ENCODE measurements around the gene TCHHL1. TPM values are rescaled to one million over a fixed set of nuclear protein-coding genes. Genes with fewer than 3 reads are reported as not detected.
"Not testable (repeated sequence)": the region's sequence is repeated elsewhere in the genome, so short reads cannot be mapped to it uniquely, and the experiment has no call there.

The TCHHL1 gene
- total and polyA plus RNA-seq, 2 donors from 2014 or later: not detected

GRCh38 chr1:152096931-152097330 lies 8.1 kb upstream of the TCHHL1 start:
- no peak overlapping the region for H3K4me3 ChIP-seq (ENCODE audit: low read length in 3 of 3)
- H3K36me3 ChIP-seq (ENCODE audit: control insufficient read depth in 2 of 3, insufficient read depth in 3 of 3, low read length in 3 of 3): no peaks in the 10 kb centered on the region
- DNase-seq: no peak
- FAIRE-seq: no peak
- no peak overlapping the region for H3K27ac ChIP-seq (ENCODE audit: low read depth in 2 of 2, low read length in 2 of 2)
- H3K4me1 ChIP-seq (ENCODE audit: control insufficient read depth in 2 of 3, insufficient read depth in 2 of 3, low read depth in 1 of 3, low read length in 3 of 3): no peaks in the 10 kb centered on the region
- TF ChIP-seq CTCF (IDR thresholded peaks at IDR 0.05; ENCODE audit: borderline replicate concordance, extremely low read depth, insufficient read depth): no peak
- intact Hi-C loops (cut with DNase I): no loop called here
- no peak overlapping the region for H3K9ac ChIP-seq (ENCODE audit: low read length in 3 of 3)
- no peaks in the 10 kb centered on the region for H3K27me3 ChIP-seq (ENCODE audit: control insufficient read depth, insufficient read depth, low read length)
- no peaks in the 10 kb centered on the region for H3K9me3 ChIP-seq (ENCODE audit: control insufficient read depth in 2 of 3, insufficient read depth in 1 of 3, low read length in 3 of 3)

GRCh38 chr1:152086760-152087159 lies 2.1 kb downstream of the TCHHL1 start:
- no peaks in the 10 kb centered on the region for H3K27me3 ChIP-seq (ENCODE audit: control insufficient read depth, insufficient read depth, low read length)
- no peaks in the 10 kb centered on the region for H3K36me3 ChIP-seq (ENCODE audit: control insufficient read depth in 2 of 3, insufficient read depth in 3 of 3, low read length in 3 of 3)
- H3K4me3 ChIP-seq (ENCODE audit: low read length in 3 of 3): no peak overlapping the region
- no peak for TF ChIP-seq CTCF (IDR thresholded peaks at IDR 0.05; ENCODE audit: borderline replicate concordance, extremely low read depth, insufficient read depth)
- H3K9ac ChIP-seq (ENCODE audit: low read length in 3 of 3): no peak overlapping the region
- no peaks in the 10 kb centered on the region for H3K9me3 ChIP-seq (ENCODE audit: control insufficient read depth in 2 of 3, insufficient read depth in 1 of 3, low read length in 3 of 3)
- DNase-seq (no peak), FAIRE-seq (no peak)
- H3K27ac ChIP-seq (ENCODE audit: low read depth in 2 of 2, low read length in 2 of 2): no peak overlapping the region
- intact Hi-C loops (cut with DNase I): no loop called here
- H3K4me1 ChIP-seq (ENCODE audit: control insufficient read depth in 2 of 3, insufficient read depth in 2 of 3, low read depth in 1 of 3, low read length in 3 of 3): no peaks in the 10 kb centered on the region

- no peaks in the 10 kb centered on the region for H3K27me3 ChIP-seq (ENCODE audit: control insufficient read depth, insufficient read depth, low read length)
- intact Hi-C loops (cut with DNase I): no loop called here
- H3K9me3 ChIP-seq (ENCODE audit: control insufficient read depth in 2 of 3, insufficient read depth in 1 of 3, low read length in 3 of 3): no peaks in the 10 kb centered on the region
- H3K4me1 ChIP-seq (ENCODE audit: control insufficient read depth in 2 of 3, insufficient read depth in 2 of 3, low read depth in 1 of 3, low read length in 3 of 3): no peaks in the 10 kb centered on the region
- TF ChIP-seq CTCF (IDR thresholded peaks at IDR 0.05; ENCODE audit: borderline replicate concordance, extremely low read depth, insufficient read depth): no peak
- no peak overlapping the region for H3K9ac ChIP-seq (ENCODE audit: low read length in 3 of 3)
- DNase-seq: no peak
- no peak for FAIRE-seq
- H3K36me3 ChIP-seq (ENCODE audit: control insufficient read depth in 2 of 3, insufficient read depth in 3 of 3, low read length in 3 of 3): no peaks in the 10 kb centered on the region
- no peak overlapping the region for H3K4me3 ChIP-seq (ENCODE audit: low read length in 3 of 3)
- no peak overlapping the region for H3K27ac ChIP-seq (ENCODE audit: low read depth in 2 of 2, low read length in 2 of 2)
Measured at GRCh38 chr1:152084853-152085252, 4.0 kb downstream of the TCHHL1 start.

- H3K4me1 ChIP-seq (ENCODE audit: control insufficient read depth in 2 of 3, insufficient read depth in 2 of 3, low read depth in 1 of 3, low read length in 3 of 3); H3K27ac ChIP-seq (ENCODE audit: low read depth in 2 of 2, low read length in 2 of 2); FAIRE-seq; H3K27me3 ChIP-seq (ENCODE audit: control insufficient read depth, insufficient read depth, low read length); H3K9me3 ChIP-seq (ENCODE audit: control insufficient read depth in 2 of 3, insufficient read depth in 1 of 3, low read length in 3 of 3); H3K9ac ChIP-seq (ENCODE audit: low read length in 3 of 3); H3K4me3 ChIP-seq (ENCODE audit: low read length in 3 of 3); H3K36me3 ChIP-seq (ENCODE audit: control insufficient read depth in 2 of 3, insufficient read depth in 3 of 3, low read length in 3 of 3); DNase-seq; intact Hi-C loops (cut with DNase I): not testable (repeated sequence)
Measured at GRCh38 chr1:152081026-152081425, 7.8 kb downstream of the TCHHL1 start.

GRCh38 chr1:152080494-152080893 lies 8.4 kb downstream of the TCHHL1 start:
- DNase-seq; H3K36me3 ChIP-seq (ENCODE audit: control insufficient read depth in 2 of 3, insufficient read depth in 3 of 3, low read length in 3 of 3); intact Hi-C loops (cut with DNase I); H3K4me1 ChIP-seq (ENCODE audit: control insufficient read depth in 2 of 3, insufficient read depth in 2 of 3, low read depth in 1 of 3, low read length in 3 of 3); H3K27me3 ChIP-seq (ENCODE audit: control insufficient read depth, insufficient read depth, low read length); H3K27ac ChIP-seq (ENCODE audit: low read depth in 2 of 2, low read length in 2 of 2); FAIRE-seq; H3K9me3 ChIP-seq (ENCODE audit: control insufficient read depth in 2 of 3, insufficient read depth in 1 of 3, low read length in 3 of 3); H3K9ac ChIP-seq (ENCODE audit: low read length in 3 of 3); H3K4me3 ChIP-seq (ENCODE audit: low read length in 3 of 3): not testable (repeated sequence)
